ENCODE results near the gene GBA3. TPM values are rescaled to one million over a fixed set of nuclear protein-coding genes. Genes with fewer than 3 reads are reported as not detected.

Gene GBA3
- total RNA-seq, 1 donor from 2014 or later: not detected

DNA sequence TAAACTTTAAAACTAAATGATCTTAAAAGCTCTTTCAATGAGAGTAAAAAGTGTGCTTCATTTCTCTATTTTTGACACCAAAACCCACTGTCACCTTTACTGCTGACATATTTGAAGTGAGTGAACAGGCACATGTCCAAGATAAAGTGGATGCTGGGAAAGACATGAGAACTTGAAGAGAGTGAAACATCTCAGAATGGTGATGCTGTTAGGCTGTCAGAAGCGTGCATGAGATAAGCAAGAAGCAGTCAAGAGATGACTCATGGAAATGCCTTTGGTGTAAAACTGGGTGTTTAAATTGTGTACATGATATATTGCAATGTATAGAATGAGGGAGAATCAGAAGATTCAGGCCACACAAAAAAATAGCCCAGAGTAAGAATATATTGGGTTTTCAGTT, 21.8 kb upstream of the GBA3 start:
- Mint-ChIP-seq H3K36me3 (ENCODE audit: unreplicated experiment) (no peaks in the 10 kb centered on the region), H3K27me3 (ENCODE audit: unreplicated experiment) (peaks cover 5% of the 10 kb centered on the region), H3K4me1 (ENCODE audit: unreplicated experiment) (peaks cover 48% of the 10 kb centered on the region), H3K9me3 (ENCODE audit: unreplicated experiment) (no peaks in the 10 kb centered on the region), H3K27ac (ENCODE audit: unreplicated experiment) (no peak overlapping the region), H3K4me3 (ENCODE audit: unreplicated experiment) (no peak overlapping the region)
- TF ChIP-seq, protein P1, sequence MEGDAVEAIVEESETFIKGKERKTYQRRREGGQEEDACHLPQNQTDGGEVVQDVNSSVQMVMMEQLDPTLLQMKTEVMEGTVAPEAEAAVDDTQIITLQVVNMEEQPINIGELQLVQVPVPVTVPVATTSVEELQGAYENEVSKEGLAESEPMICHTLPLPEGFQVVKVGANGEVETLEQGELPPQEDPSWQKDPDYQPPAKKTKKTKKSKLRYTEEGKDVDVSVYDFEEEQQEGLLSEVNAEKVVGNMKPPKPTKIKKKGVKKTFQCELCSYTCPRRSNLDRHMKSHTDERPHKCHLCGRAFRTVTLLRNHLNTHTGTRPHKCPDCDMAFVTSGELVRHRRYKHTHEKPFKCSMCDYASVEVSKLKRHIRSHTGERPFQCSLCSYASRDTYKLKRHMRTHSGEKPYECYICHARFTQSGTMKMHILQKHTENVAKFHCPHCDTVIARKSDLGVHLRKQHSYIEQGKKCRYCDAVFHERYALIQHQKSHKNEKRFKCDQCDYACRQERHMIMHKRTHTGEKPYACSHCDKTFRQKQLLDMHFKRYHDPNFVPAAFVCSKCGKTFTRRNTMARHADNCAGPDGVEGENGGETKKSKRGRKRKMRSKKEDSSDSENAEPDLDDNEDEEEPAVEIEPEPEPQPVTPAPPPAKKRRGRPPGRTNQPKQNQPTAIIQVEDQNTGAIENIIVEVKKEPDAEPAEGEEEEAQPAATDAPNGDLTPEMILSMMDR (IDR thresholded peaks at IDR 0.05): no peak
- DNase-seq (ENCODE audit: extremely low spot score, unreplicated experiment): no peak

- H3K9me3 Mint-ChIP-seq (ENCODE audit: unreplicated experiment): no peaks in the 10 kb centered on the region
- H3K4me1 Mint-ChIP-seq (ENCODE audit: unreplicated experiment): peaks cover 37% of the 10 kb centered on the region
- TF ChIP-seq, protein P1 (IDR thresholded peaks at IDR 0.05): no peak
- no peak overlapping the region for H3K27ac Mint-ChIP-seq (ENCODE audit: unreplicated experiment)
- peaks cover 11% of the 10 kb centered on the region for H3K27me3 Mint-ChIP-seq (ENCODE audit: unreplicated experiment)
- no peak overlapping the region for H3K4me3 Mint-ChIP-seq (ENCODE audit: unreplicated experiment)
- DNase-seq (ENCODE audit: extremely low spot score, unreplicated experiment): no peak
- H3K36me3 Mint-ChIP-seq (ENCODE audit: unreplicated experiment): no peaks in the 10 kb centered on the region
Measured at GRCh38 chr4:22672519-22672918, 20.2 kb upstream of the GBA3 start.

GRCh38 chr4:22672944-22673343, 19.8 kb upstream of the GBA3 start:
- Mint-ChIP-seq H3K27ac (ENCODE audit: unreplicated experiment) (no peak overlapping the region), H3K27me3 (ENCODE audit: unreplicated experiment) (peaks cover 15% of the 10 kb centered on the region), H3K4me1 (ENCODE audit: unreplicated experiment) (peaks cover 33% of the 10 kb centered on the region), H3K36me3 (ENCODE audit: unreplicated experiment) (no peaks in the 10 kb centered on the region), H3K9me3 (ENCODE audit: unreplicated experiment) (no peaks in the 10 kb centered on the region), H3K4me3 (ENCODE audit: unreplicated experiment) (no peak overlapping the region)
- TF ChIP-seq, protein P1 (IDR thresholded peaks at IDR 0.05): no peak
- DNase-seq (ENCODE audit: extremely low spot score, unreplicated experiment): no peak

- no peaks in the 10 kb centered on the region for H3K9me3 Mint-ChIP-seq (ENCODE audit: unreplicated experiment)
- peaks cover 18% of the 10 kb centered on the region for H3K27me3 Mint-ChIP-seq (ENCODE audit: unreplicated experiment)
- TF ChIP-seq, protein P1 (IDR thresholded peaks at IDR 0.05): no peak
- no peak overlapping the region for H3K4me3 Mint-ChIP-seq (ENCODE audit: unreplicated experiment)
- DNase-seq (ENCODE audit: extremely low spot score, unreplicated experiment): no peak
- no peaks in the 10 kb centered on the region for H3K36me3 Mint-ChIP-seq (ENCODE audit: unreplicated experiment)
- H3K27ac Mint-ChIP-seq (ENCODE audit: unreplicated experiment): no peak overlapping the region
- peaks cover 26% of the 10 kb centered on the region for H3K4me1 Mint-ChIP-seq (ENCODE audit: unreplicated experiment)
Measured at GRCh38 chr4:22674700-22675099, 18.0 kb upstream of the GBA3 start.

- no peaks in the 10 kb centered on the region for H3K36me3 Mint-ChIP-seq (ENCODE audit: unreplicated experiment)
- DNase-seq (ENCODE audit: extremely low spot score, unreplicated experiment): no peak
- H3K27ac Mint-ChIP-seq (ENCODE audit: unreplicated experiment): no peak overlapping the region
- TF ChIP-seq, protein P1 (IDR thresholded peaks at IDR 0.05): no peak
- H3K9me3 Mint-ChIP-seq (ENCODE audit: unreplicated experiment): no peaks in the 10 kb centered on the region
- H3K4me1 Mint-ChIP-seq (ENCODE audit: unreplicated experiment): peaks cover 20% of the 10 kb centered on the region
- H3K27me3 Mint-ChIP-seq (ENCODE audit: unreplicated experiment): peaks cover 18% of the 10 kb centered on the region
- no peak overlapping the region for H3K4me3 Mint-ChIP-seq (ENCODE audit: unreplicated experiment)
Measured at GRCh38 chr4:22676063-22676462, 16.7 kb upstream of the GBA3 start.

All from osteocyte (in vitro differentiated cells).